Sciatic nerve (tissue), 2 donors: Measurements from ENCODE around the gene ITPRID1. TPM values are rescaled to one million over a fixed set of nuclear protein-coding genes. Genes with fewer than 3 reads are reported as not detected.
"Not testable (repeated sequence)": the region's sequence is repeated elsewhere in the genome, so short reads cannot be mapped to it uniquely, and the experiment has no call there.

Source experiments
- ATAC-seq: fragments of 200-7000 bp; cut with Tn5 transposase; one replicate; pipeline ENCODE4 v1.9.1; 2020; ENCODE audit warnings: mild to moderate bottlenecking, moderate library complexity
- DNase-seq: peaks from one replicate; pipeline ENCODE4 v3.0.0-alpha.2; 2020; ENCODE audit warnings: low spot score
- intact Hi-C: fragments of 100-400 bp; cut with DNase I; formaldehyde crosslinking; loops from one replicate; pipeline ENCODE4 v1.14.2; 2022
- total RNA-seq: library from RNA; stranded (reverse); fragmentation: NEBNext Ultra II Directional; extraction: Animal tissue kit (Norgen Biotek cat#: 25700); gene quantifications from one replicate; pipeline ENCODE4 v1.2.1, GENCODE V29; 2021
- donor health status: DM: no; HTN: no; CAD: no.
- donor health status: DM: no; HTN: no; CAD: no.

The ITPRID1 gene
- not detected for total RNA-seq

GRCh38 chr7:31513790-31514189, at the start of gene ITPRID1:
ITPRID1 (plus strand) TSS chr7:31514090; CDS start chr7:31553025, 38,935 bp downstream.
- intact Hi-C loops: no loop called here
- DNase-seq (no peak), ATAC-seq (no peak)

GRCh38 chr7:31464601-31465000, 49.3 kb upstream of the ITPRID1 start:
- intact Hi-C loops: no loop called here
- ATAC-seq (no peak), DNase-seq (no peak)

GRCh38 chr7:31465285-31465684, 48.6 kb upstream of the ITPRID1 start:
- intact Hi-C loops: no loop called here
- DNase-seq: no peak
- ATAC-seq: no peak

GRCh38 chr7:31466036-31466435, 47.9 kb upstream of the ITPRID1 start:
- DNase-seq (no peak), ATAC-seq (no peak)

GRCh38 chr7:31470883-31471282, 43.0 kb upstream of the ITPRID1 start:
- intact Hi-C loops, ATAC-seq, DNase-seq: not testable (repeated sequence)

More at GRCh38 chr7:31466036-31466435, 47.9 kb upstream of the ITPRID1 start:
- intact Hi-C loops: no loop called here

GRCh38 chr7:31475368-31475767, 38.5 kb upstream of the ITPRID1 start:
- DNase-seq: no peak

GRCh38 chr7:31476073-31476745, 37.7 kb upstream of the ITPRID1 start:
- DNase-seq (no peak), ATAC-seq (no peak)
- intact Hi-C loops: no loop called here

More at GRCh38 chr7:31475368-31475767, 38.5 kb upstream of the ITPRID1 start:
- no peak for ATAC-seq
- intact Hi-C loops: no loop called here

GRCh38 chr7:31476941-31477677, 36.8 kb upstream of the ITPRID1 start:
- intact Hi-C loops: no loop called here
- no peak for DNase-seq
- no peak for ATAC-seq

GRCh38 chr7:31478018-31478417, 35.9 kb upstream of the ITPRID1 start:
- DNase-seq: no peak
- no peak for ATAC-seq
- intact Hi-C loops: no loop called here

GRCh38 chr7:31478721-31479120, 35.2 kb upstream of the ITPRID1 start:
- DNase-seq (no peak), ATAC-seq (peak; percentile 53)
- intact Hi-C loops: no loop called here

GRCh38 chr7:31487071-31487470, 26.8 kb upstream of the ITPRID1 start:
- no peak for ATAC-seq
- no peak for DNase-seq
- intact Hi-C loops: no loop called here

GRCh38 chr7:31487476-31487875, 26.4 kb upstream of the ITPRID1 start:
- intact Hi-C loops: no loop called here
- DNase-seq (no peak), ATAC-seq (no peak)

GRCh38 chr7:31488562-31489203, 25.2 kb upstream of the ITPRID1 start:
- ATAC-seq (peak; percentile 57), DNase-seq (peak; percentile 62)
- intact Hi-C loops: no loop called here

GRCh38 chr7:31490796-31491314, 23.0 kb upstream of the ITPRID1 start:
- DNase-seq (no peak), ATAC-seq (no peak)
- intact Hi-C loops: no loop called here

- intact Hi-C loops: no loop called here
- ATAC-seq (no peak), DNase-seq (no peak)
These were observed 21.8 kb upstream of the ITPRID1 start for GRCh38 chr7:31492086-31492485.

- DNase-seq (no peak), ATAC-seq (no peak)
- intact Hi-C loops: no loop called here
These were observed 20.1 kb upstream of the ITPRID1 start for GRCh38 chr7:31493714-31494181.

- ATAC-seq: no peak
- DNase-seq: no peak
These were observed 19.5 kb upstream of the ITPRID1 start for GRCh38 chr7:31494421-31494820.

GRCh38 chr7:31495653-31496052, 18.2 kb upstream of the ITPRID1 start:
- intact Hi-C loops: no loop called here
- ATAC-seq: no peak
- DNase-seq: no peak

More at GRCh38 chr7:31494421-31494820, 19.5 kb upstream of the ITPRID1 start:
- intact Hi-C loops: no loop called here

GRCh38 chr7:31497516-31497915, 16.4 kb upstream of the ITPRID1 start:
- ATAC-seq: no peak
- intact Hi-C loops: no loop called here
- DNase-seq: no peak

GRCh38 chr7:31500656-31501055, 13.2 kb upstream of the ITPRID1 start:
- intact Hi-C loops: no loop called here
- ATAC-seq (no peak), DNase-seq (no peak)
